D721Med (cell line): Measurements from ENCODE around the gene NDFIP2.

Source experiments
- DNase-seq: peaks from one replicate; pipeline ENCODE4 v3.0.0; 2011; ENCODE audit warnings: low spot score; ENCODE audit not compliant: insufficient read length
- FAIRE-seq: peaks from 2 replicates; lab custom pipeline; 2011; peaks lifted over from hg19 to GRCh38; lab: Jason Lieb, UNC
- CTCF ChIP-seq: IDR thresholded peaks from 2 replicates; pipeline ENCODE4 v1.5.1; 2012; ENCODE audit warnings: mild to moderate bottlenecking, control low read depth; ENCODE audit not compliant: insufficient read depth; ENCODE audit errors: missing control alignments

Gene NDFIP2

GRCh38 chr13:79480954-79481684, at the start of gene NDFIP2:
Gene NDFIP2 (plus strand): TSS chr13:79481155. CDS start chr13:79481204, 49 bp downstream.
- no peak for TF ChIP-seq CTCF
- no peak for FAIRE-seq
- DNase-seq, result no peak

- TF ChIP-seq CTCF, result no peak
- no peak for FAIRE-seq
- DNase-seq, result no peak
Measured at GRCh38 chr13:79432086-79432485, 48.9 kb upstream of the NDFIP2 start.

- DNase-seq, result no peak
- FAIRE-seq, result no peak
- no peak for TF ChIP-seq CTCF
Measured at GRCh38 chr13:79432992-79433391, 48.0 kb upstream of the NDFIP2 start.

- FAIRE-seq (no peak), DNase-seq (no peak)
- no peak for TF ChIP-seq CTCF
Measured at GRCh38 chr13:79434556-79434955, 46.4 kb upstream of the NDFIP2 start.

GRCh38 chr13:79435561-79435990, 45.4 kb upstream of the NDFIP2 start:
- DNase-seq (no peak), FAIRE-seq (no peak)
- no peak for TF ChIP-seq CTCF

- TF ChIP-seq CTCF, result no peak
- no peak for FAIRE-seq
- no peak for DNase-seq
Measured at GRCh38 chr13:79439275-79439674, 41.7 kb upstream of the NDFIP2 start.

GRCh38 chr13:79440958-79441528, 39.9 kb upstream of the NDFIP2 start:
- FAIRE-seq (no peak), DNase-seq (no peak)
- TF ChIP-seq CTCF, result no peak
